Tibial nerve (tissue), 4 donors: ENCODE measurements around the gene DMAP1.

ENCODE experiments used
- EP300 ChIP-seq, 2 donors: sonication (generic); formaldehyde crosslinking; IDR thresholded peaks; one replicate each; pipeline ENCODE4 v1.6.1; 2017; ENCODE audit warnings: antibody characterized with exemption in 2 of 2, mild to moderate bottlenecking in 1 of 2
- POLR2A ChIP-seq, 2 donors: fragments of 450-650 bp; IDR thresholded peaks; one replicate each; pipeline ENCODE4 v1.6.1; 2017; ENCODE audit warnings: antibody characterized with exemption in 2 of 2, mild to moderate bottlenecking in 2 of 2, moderate library complexity in 2 of 2
- TF ChIP-seq, protein P1 (sequence below), 5 experiments: fragments of 200-600 bp in 3 of 5; fragments of 450-650 bp in 2 of 5; sonication (generic) in 3 of 5; IDR thresholded peaks; one replicate each; pipeline ENCODE4 v1.5.1; 2016 to 2019; ENCODE audit warnings: antibody characterized with exemption in 5 of 5, mild to moderate bottlenecking in 3 of 5, moderate library complexity in 2 of 5

GRCh38 chr1:44251989-44252671 lies 38.9 kb downstream of the DMAP1 start:
- TF ChIP-seq, protein P1, sequence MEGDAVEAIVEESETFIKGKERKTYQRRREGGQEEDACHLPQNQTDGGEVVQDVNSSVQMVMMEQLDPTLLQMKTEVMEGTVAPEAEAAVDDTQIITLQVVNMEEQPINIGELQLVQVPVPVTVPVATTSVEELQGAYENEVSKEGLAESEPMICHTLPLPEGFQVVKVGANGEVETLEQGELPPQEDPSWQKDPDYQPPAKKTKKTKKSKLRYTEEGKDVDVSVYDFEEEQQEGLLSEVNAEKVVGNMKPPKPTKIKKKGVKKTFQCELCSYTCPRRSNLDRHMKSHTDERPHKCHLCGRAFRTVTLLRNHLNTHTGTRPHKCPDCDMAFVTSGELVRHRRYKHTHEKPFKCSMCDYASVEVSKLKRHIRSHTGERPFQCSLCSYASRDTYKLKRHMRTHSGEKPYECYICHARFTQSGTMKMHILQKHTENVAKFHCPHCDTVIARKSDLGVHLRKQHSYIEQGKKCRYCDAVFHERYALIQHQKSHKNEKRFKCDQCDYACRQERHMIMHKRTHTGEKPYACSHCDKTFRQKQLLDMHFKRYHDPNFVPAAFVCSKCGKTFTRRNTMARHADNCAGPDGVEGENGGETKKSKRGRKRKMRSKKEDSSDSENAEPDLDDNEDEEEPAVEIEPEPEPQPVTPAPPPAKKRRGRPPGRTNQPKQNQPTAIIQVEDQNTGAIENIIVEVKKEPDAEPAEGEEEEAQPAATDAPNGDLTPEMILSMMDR (IDR thresholded peaks at IDR 0.05), result no peak
- TF ChIP-seq EP300 (IDR thresholded peaks at IDR 0.05) (no peak), POLR2A (IDR thresholded peaks at IDR 0.05) (no peak)
